Ascending aorta (tissue), 2 donors: ENCODE results near the gene IL18. TPM values are rescaled to one million over a fixed set of nuclear protein-coding genes. Genes with fewer than 3 reads are reported as not detected.

Experiments used
- DNase-seq, 2 donors: peaks; one replicate each; pipeline ENCODE4 v3.0.0-alpha.2; 2019; ENCODE audit warnings: low spot score in 2 of 2
- H3K27ac ChIP-seq, 2 donors: fragments of 200-600 bp; sonication (generic); one replicate each; pipeline ENCODE4 v1.5.1; 2016 to 2017; ENCODE audit warnings: mild to moderate bottlenecking in 1 of 2
- H3K27me3 ChIP-seq: fragments of 200-600 bp; sonication (generic); one replicate; pipeline ENCODE4 v1.5.1; 2017
- H3K36me3 ChIP-seq, 2 donors: fragments of 200-600 bp; sonication (generic); one replicate each; pipeline ENCODE4 v1.5.1; 2016
- H3K4me1 ChIP-seq, 2 donors: fragments of 200-600 bp; sonication (generic); one replicate each; pipeline ENCODE4 v1.5.1; 2016 to 2017; ENCODE audit warnings: mild to moderate bottlenecking in 1 of 2
- H3K4me3 ChIP-seq, 2 donors: fragments of 200-600 bp; sonication (generic); one replicate each; pipeline ENCODE4 v1.5.1; 2016 to 2017; ENCODE audit warnings: mild to moderate bottlenecking in 1 of 2
- H3K9me3 ChIP-seq, 2 donors: fragments of 200-600 bp; sonication (generic); one replicate each; pipeline ENCODE4 v1.5.1; 2016
- CTCF ChIP-seq, 3 experiments: fragments of 200-600 bp in 2 of 3; fragments of 450-650 bp in 1 of 3; sonication (generic) in 2 of 3; IDR thresholded peaks; one replicate each; pipeline ENCODE4 v1.5.1; 2016 to 2019; ENCODE audit warnings: antibody characterized with exemption in 3 of 3, mild to moderate bottlenecking in 1 of 3, moderate library complexity in 1 of 3
- intact Hi-C: fragments of 100-400 bp; cut with DNase I; formaldehyde crosslinking; loops from one replicate; pipeline ENCODE4 v1.15.1; 2023
- total RNA-seq: library from RNA; depleted of rRNA; stranded (reverse); fragments of >200 nt; gene quantifications from one replicate; pipeline ENCODE4 v1.1.0, GENCODE V29; 2016

Gene IL18
- total RNA-seq, 1 donor from 2014 or later = 9.0 TPM

- peak overlapping the region in 1 of 2 donors; percentile 19 for H3K27ac ChIP-seq
- no peaks in the 10 kb centered on the region for H3K36me3 ChIP-seq
- no peak overlapping the region for H3K4me3 ChIP-seq
- no peaks in the 10 kb centered on the region for H3K9me3 ChIP-seq
- no peak for TF ChIP-seq CTCF (IDR thresholded peaks at IDR 0.05)
- H3K27me3 ChIP-seq = no peaks in the 10 kb centered on the region
- H3K4me1 ChIP-seq = peaks cover 0 to 10% of the 10 kb centered on the region in 2 donors
- DNase-seq = no peak
- intact Hi-C loops = no loop called here
Measured at GRCh38 chr11:112160091-112160848, 3.6 kb downstream of the IL18 start.

- no peaks in the 10 kb centered on the region for H3K36me3 ChIP-seq
- peaks cover 0 to 10% of the 10 kb centered on the region in 2 donors for H3K4me1 ChIP-seq
- no peak overlapping the region for H3K4me3 ChIP-seq
- TF ChIP-seq CTCF (IDR thresholded peaks at IDR 0.05) = no peak
- H3K27ac ChIP-seq = peak overlapping the region in 1 of 2 donors; percentile 19
- intact Hi-C loops = no loop called here
- DNase-seq = no peak
- H3K27me3 ChIP-seq = no peaks in the 10 kb centered on the region
- H3K9me3 ChIP-seq = no peaks in the 10 kb centered on the region
Measured at GRCh38 chr11:112159098-112160065, 4.5 kb downstream of the IL18 start.

GRCh38 chr11:112156956-112157766 lies 6.7 kb downstream of the IL18 start:
- peak in 1 of 2 donors; percentile 84 for DNase-seq
- Histone ChIP-seq H3K9me3 (no peaks in the 10 kb centered on the region), H3K27me3 (no peaks in the 10 kb centered on the region), H3K4me3 (no peak overlapping the region), H3K36me3 (no peaks in the 10 kb centered on the region), H3K4me1 (peaks cover 0 to 10% of the 10 kb centered on the region in 2 donors), H3K27ac (no peak overlapping the region)
- intact Hi-C loops = no loop called here
- no peak for TF ChIP-seq CTCF (IDR thresholded peaks at IDR 0.05)

GRCh38 chr11:112156153-112156955 lies 7.5 kb downstream of the IL18 start:
- TF ChIP-seq CTCF (IDR thresholded peaks at IDR 0.05) = no peak
- peaks cover 0 to 10% of the 10 kb centered on the region in 2 donors for H3K4me1 ChIP-seq
- DNase-seq = no peak
- H3K4me3 ChIP-seq = no peak overlapping the region
- intact Hi-C loops = no loop called here
- H3K27ac ChIP-seq = no peak overlapping the region
- no peaks in the 10 kb centered on the region for H3K36me3 ChIP-seq
- no peaks in the 10 kb centered on the region for H3K27me3 ChIP-seq
- no peaks in the 10 kb centered on the region for H3K9me3 ChIP-seq
